Heart left ventricle (tissue), 13 donors: ENCODE measurements around the gene NEK10.
A peak's percentile ranks its signal among the peaks of the same experiment; 100 is the strongest.

ENCODE experiments used
- CTCF ChIP-seq, 12 donors: fragments of 200-600 bp; sonication (generic) in 4 of 12; IDR thresholded peaks; one replicate each; pipeline versions ENCODE4 v1.5.0 to v1.8.0; 2018 to 2022; ENCODE audit warnings: antibody characterized with exemption in 12 of 12, mild to moderate bottlenecking in 5 of 12
- POLR2A ChIP-seq, 2 donors: fragments of 450-650 bp; IDR thresholded peaks; one replicate each; pipeline ENCODE4 v1.6.1; 2017; ENCODE audit warnings: antibody characterized with exemption in 2 of 2, mild to moderate bottlenecking in 2 of 2, moderate library complexity in 2 of 2
- donor health status: ischemic (EF 13 %, LVEDD 7.1; RV severe dilation, severe dysfunction).
- donor health status: DM: no; HTN: yes; CAD: no.
- donor health status: DM: no; HTN: no; CAD: no.
- donor health status: ischemic (EF 25% LVEDD 6.9; RV normal size, moderate dysfunction).
- donor health status: ischemic (EF 25% LVEDD 5.7; RV mildly dilated, moderate dysfunction).
- donor health status: ischemic (EF 35%, LVEDD 5.7; RV mildly dilated, moderate dysfunction).
- donor health status: nonischemic (EF 11% LVEDD 7.7; RV severe dilation, severe dysfunction).
- donor health status: DM: yes; HTN: yes; CAD: no.
- donor health status: PGD.
- donor health status: ischemic (EF 29% LVEDD 5.4; RV normal size, mild dysfunction).
- donor health status: nonischemic (EF 23%, LVEDD 6.1; RV moderate dilation, normal function).

DNA sequence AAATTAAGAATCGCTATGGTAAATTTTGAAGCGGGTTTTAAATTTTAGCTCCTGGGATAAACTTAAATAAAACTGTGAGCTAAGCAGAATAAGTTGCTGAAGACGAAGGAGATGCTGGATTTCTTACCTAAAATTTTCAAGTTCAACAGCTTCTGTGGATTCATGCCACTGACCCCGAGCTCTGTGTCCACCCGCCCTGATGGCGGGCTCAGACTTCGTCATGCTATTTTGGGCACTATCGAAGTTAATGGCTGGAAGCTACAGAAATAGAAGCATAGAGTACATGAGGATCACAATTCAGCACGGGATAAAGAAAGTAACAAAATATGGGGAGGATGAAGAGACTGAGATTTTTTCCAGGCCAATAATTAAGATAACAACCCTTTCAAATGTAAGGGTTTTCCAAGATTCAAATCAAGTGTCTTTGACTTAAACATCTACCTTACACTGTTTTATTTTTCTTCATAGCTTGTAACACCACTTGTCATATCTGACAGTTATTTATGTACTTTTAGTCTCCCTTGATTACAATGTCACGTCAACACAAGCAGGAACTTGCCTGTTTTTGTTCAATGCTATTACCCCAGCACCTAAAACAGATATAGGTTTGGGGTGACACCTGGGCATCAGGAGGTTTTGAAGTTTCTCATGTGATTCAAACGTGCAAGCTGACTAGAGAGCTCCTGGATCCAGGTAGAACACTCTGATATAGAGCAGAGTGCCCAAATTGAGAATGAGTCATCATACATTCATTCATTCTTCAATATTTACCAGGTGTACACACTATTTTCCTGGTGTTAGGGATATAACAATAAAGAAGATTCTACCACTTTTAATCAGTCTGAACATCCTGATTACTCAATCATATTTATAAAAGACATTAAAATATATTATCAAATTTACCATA, 23.0 kb downstream of the NEK10 start:
- TF ChIP-seq CTCF (IDR thresholded peaks at IDR 0.05) (no peak), POLR2A (IDR thresholded peaks at IDR 0.05) (peak in 1 of 2 donors; percentile 27)
